HG02623 (cell line): ENCODE data around the gene NR2C2AP.

Experiments used
- ATAC-seq: cut with Tn5 transposase; IDR thresholded peaks from one replicate; pipeline ENCODE4 v1.9.1; 2021; ENCODE audit warnings: moderate library complexity; ENCODE audit not compliant: unreplicated experiment

NR2C2AP gene

GRCh38 chr19:19215792-19216191, 12.6 kb upstream of the NR2C2AP start:
- ATAC-seq: no peak

- no peak for ATAC-seq
Observed at GRCh38 chr19:19214892-19215291, 11.7 kb upstream of the NR2C2AP start.

GRCh38 chr19:19214159-19214490, 10.9 kb upstream of the NR2C2AP start:
- ATAC-seq: no peak

GRCh38 chr19:19213426-19214158, 10.4 kb upstream of the NR2C2AP start:
- ATAC-seq: no peak

- no peak for ATAC-seq
Observed at GRCh38 chr19:19212916-19213315, 9.7 kb upstream of the NR2C2AP start.

GRCh38 chr19:19211499-19212420, 8.5 kb upstream of the NR2C2AP start, which contains the start of gene NCAN:
Gene NCAN, plus strand, starts transcription at chr19:19211958. Its CDS starts 4,996 bp downstream, at chr19:19216954.
- no peak for ATAC-seq

GRCh38 chr19:19209372-19209771, 6.2 kb upstream of the NR2C2AP start:
- no peak for ATAC-seq

- no peak for ATAC-seq
Observed at GRCh38 chr19:19207637-19208572, 4.7 kb upstream of the NR2C2AP start.

- no peak for ATAC-seq
Observed at GRCh38 chr19:19206938-19207337, 3.7 kb upstream of the NR2C2AP start.

GRCh38 chr19:19205416-19206410, 2.5 kb upstream of the NR2C2AP start:
- no peak for ATAC-seq

- no peak for ATAC-seq
Observed at GRCh38 chr19:19204181-19204580, 967 bp upstream of the NR2C2AP start.

- no peak for ATAC-seq
Observed at GRCh38 chr19:19202707-19203011, 555 bp downstream of the NR2C2AP start.

GRCh38 chr19:19201697-19202630, 1.2 kb downstream of the NR2C2AP start:
- ATAC-seq: no peak

- no peak for ATAC-seq
Observed at GRCh38 chr19:19193926-19194325, 9.3 kb downstream of the NR2C2AP start.

- ATAC-seq: no peak
Observed at GRCh38 chr19:19192910-19193423, 10.2 kb downstream of the NR2C2AP start.

GRCh38 chr19:19192078-19192882, 10.9 kb downstream of the NR2C2AP start, which contains the start of the genes BORCS8 and RFXANK:
Gene BORCS8, minus strand, starts transcription at chr19:19192152. Its CDS starts 35 bp downstream, at chr19:19192117.
Gene RFXANK, plus strand, starts transcription at chr19:19192258. Its CDS starts 1,689 bp downstream, at chr19:19193947.
- ATAC-seq: peak; percentile 83

GRCh38 chr19:19191768-19192077, 11.5 kb downstream of the NR2C2AP start:
- ATAC-seq: no peak

- ATAC-seq: no peak
Observed at GRCh38 chr19:19186742-19187141, 16.5 kb downstream of the NR2C2AP start.
